K562 (cell line): ENCODE results near the gene CHRND. TPM values are rescaled to one million over a fixed set of nuclear protein-coding genes. Genes with fewer than 3 reads are reported as not detected.

Experiments used
- ATAC-seq: fragments of 200-7000 bp; cut with Tn5 transposase; 3 replicates; pipeline ENCODE4 v1.9.1; 2020; ENCODE audit warnings: moderate library complexity
- BruUV-seq: library from RNA; stranded (reverse); fragments of 400-500 nt; replicated peaks from 2 replicates; lab custom pipeline; 2021; lab: Mats Ljungman, UMichigan
- CTCF ChIA-PET: fragments of 300-600 bp; formaldehyde crosslinking; extraction: SDS; loops from one replicate; lab custom pipeline; 2021; ENCODE audit warnings: low intra/inter-chr PET ratio; lab: Yijun Ruan, JAX
- POLR2A ChIA-PET: fragments of 300-600, 350-650 bp; sonication (Branson Sonifier 250); formaldehyde crosslinking; extraction: SDS; loops from one replicate; lab custom pipeline; 2021; ENCODE audit warnings: antibody characterized with exemption, inconsistent platforms; lab: Yijun Ruan, JAX
- DNase-seq, 4 experiments: peaks; one replicate each; pipeline versions ENCODE4 v3.0.0 to v3.0.0-alpha.2; 2011 to 2018; ENCODE audit warnings: low spot score in 3 of 4, mixed read lengths in 3 of 4; ENCODE audit errors: extremely low read depth in 1 of 4
- FAIRE-seq: peaks from 2 replicates; lab custom pipeline; 2011; peaks lifted over from hg19 to GRCh38; lab: Jason Lieb, UNC
- H2AFZ ChIP-seq: 2 replicates; pipeline ENCODE4 v1.6.0; 2011; ENCODE audit warnings: low read depth, low read length, control low read depth, inconsistent platforms
- H3K27ac ChIP-seq: fragments of 200-600 bp; 3 replicates; pipeline ENCODE4 v1.8.0; 2011; ENCODE audit warnings: low read depth, mild to moderate bottlenecking, control low read depth, inconsistent platforms, low read length, moderate library complexity, mixed read lengths; ENCODE audit errors: extremely low read depth
- H3K27me3 ChIP-seq, 2 experiments: fragments of 300-600 bp in 1 of 2; 2 replicates in 1 of 2; 3 replicates in 1 of 2; pipeline versions ENCODE4 v1.6.0 to v1.8.0; 2011; ENCODE audit warnings: inconsistent platforms in 2 of 2, low read length in 2 of 2, mild to moderate bottlenecking in 1 of 2, mixed read lengths in 1 of 2, moderate library complexity in 1 of 2; ENCODE audit not compliant: control insufficient read depth in 2 of 2, insufficient read depth in 2 of 2
- H3K36me3 ChIP-seq: fragments of 300-600 bp; 3 replicates; pipeline ENCODE4 v1.8.0; 2011; ENCODE audit warnings: mild to moderate bottlenecking, low read length, inconsistent platforms; ENCODE audit not compliant: control insufficient read depth, insufficient read depth
- H3K4me1 ChIP-seq, 2 experiments: fragments of 200-600 bp in 1 of 2; replicated peaks in 1 of 2; 2 replicates in 1 of 2; 3 replicates in 1 of 2; pipeline versions ENCODE4 v1.5.1 to v1.8.0; 2011; ENCODE audit warnings: inconsistent platforms in 2 of 2, low read length in 2 of 2, mild to moderate bottlenecking in 1 of 2, mixed read lengths in 1 of 2, moderate library complexity in 1 of 2; ENCODE audit not compliant: control insufficient read depth in 2 of 2, insufficient read depth in 2 of 2
- H3K4me2 ChIP-seq: 2 replicates; pipeline ENCODE4 v1.6.1; 2011; ENCODE audit warnings: low read length, control low read depth, inconsistent platforms, mixed read lengths; ENCODE audit not compliant: insufficient read depth
- H3K4me3 ChIP-seq: fragments of 200-600 bp; sonication (generic), shearing (Covaris generic); 2 replicates; pipeline ENCODE4 v1.5.1; 2016; ENCODE audit warnings: control low read depth, inconsistent platforms
- H3K79me2 ChIP-seq: fragments of 200-600 bp; 3 replicates; pipeline ENCODE4 v1.8.0; 2011; ENCODE audit warnings: low read length, inconsistent platforms; ENCODE audit not compliant: control insufficient read depth, insufficient read depth
- H3K9ac ChIP-seq, 2 experiments: 2 replicates each; pipeline versions ENCODE4 v1.6.0 to v1.6.1; 2011; ENCODE audit warnings: low read depth in 2 of 2, low read length in 2 of 2, control low read depth in 1 of 2, inconsistent platforms in 1 of 2, mild to moderate bottlenecking in 1 of 2, mixed read lengths in 1 of 2; ENCODE audit not compliant: insufficient read depth in 1 of 2
- H3K9me1 ChIP-seq: one replicate; pipeline ENCODE4 v1.6.0; 2011; ENCODE audit warnings: inconsistent platforms, mild to moderate bottlenecking, low read length, moderate library complexity; ENCODE audit not compliant: control insufficient read depth, insufficient read depth
- H3K9me3 ChIP-seq: replicated peaks from 2 replicates; pipeline ENCODE4 v1.5.1; 2011; ENCODE audit warnings: low read depth, low read length, inconsistent platforms; ENCODE audit not compliant: control insufficient read depth, insufficient read depth
- H4K20me1 ChIP-seq: replicated peaks from 2 replicates; pipeline ENCODE4 v1.6.1; 2011; ENCODE audit warnings: low read length, inconsistent platforms, mixed read lengths; ENCODE audit not compliant: control insufficient read depth, insufficient read depth
- KLF13 ChIP-seq: fragments of 450-650 bp; IDR thresholded peaks from 2 replicates; pipeline ENCODE4 v1.6.1; 2016; ENCODE audit warnings: missing genetic modification characterization, low read depth, mild to moderate bottlenecking, missing compliant biosample characterization, moderate library complexity, borderline replicate concordance
- PHB2 ChIP-seq: fragments of 450-650 bp; IDR thresholded peaks from 2 replicates; pipeline ENCODE4 v1.6.1; 2017; ENCODE audit warnings: low read depth
- POLR3G ChIP-seq: IDR thresholded peaks from 2 replicates; pipeline ENCODE4 v1.6.1; 2011; ENCODE audit not compliant: insufficient read length, insufficient replicate concordance; ENCODE audit errors: extremely low read depth
- PTTG1 ChIP-seq: fragments of 450-650 bp; IDR thresholded peaks from 2 replicates; pipeline ENCODE4 v1.6.1; 2016; ENCODE audit warnings: low read depth, mild to moderate bottlenecking, missing genetic modification characterization, missing compliant biosample characterization
- SRSF3 ChIP-seq: fragments of 200-400 bp; formaldehyde crosslinking; IDR thresholded peaks from 2 replicates; pipeline ENCODE4 v1.6.1; 2016; ENCODE audit warnings: mild to moderate bottlenecking, low read length, moderate library complexity; ENCODE audit not compliant: insufficient read depth
- ZNF232 ChIP-seq: sonication (generic); formaldehyde crosslinking; IDR thresholded peaks from 2 replicates; pipeline ENCODE4 v1.8.0; 2022; ENCODE audit warnings: mild to moderate bottlenecking, missing genetic modification reagents
- ZNF696 ChIP-seq: fragments of 250-450 bp; sonication (Bioruptor Pico); conservative IDR thresholded peaks from 2 replicates; pipeline ENCODE4 v1.4.0; 2020; ENCODE audit warnings: mild to moderate bottlenecking, moderate library complexity
- WGBS: fragments of 100-300 bp; shearing (Covaris generic); methylation state at CpG from one replicate; pipeline ENCODE4 v1.1.6; 2016; ENCODE audit warnings: low coverage, mixed read lengths; ENCODE audit not compliant: insufficient coverage; ENCODE audit errors: missing lambda C conversion rate; 5-methylcytosine and 5-hydroxymethylcytosine counted together
- in situ Hi-C: fragments of 300-500 bp; cut with MboI; formaldehyde crosslinking; loops from 4 replicates; pipeline ENCODE4 v1.15.0; 2018; ENCODE audit warnings: inconsistent platforms, mixed read lengths
- intact Hi-C: fragments of 100-400 bp; cut with micrococcal nuclease; formaldehyde crosslinking; loops from 2 replicates; pipeline ENCODE4 v1.14.2; 2022
- polyA plus RNA-seq, 8 experiments: library from polyadenylated mRNA; depleted of rRNA in 4 of 8; stranded (reverse) in 5 of 8; unstranded in 3 of 8; fragments of >200 nt; fragmentation: Nextera tagmentation in 2 of 8; fragmentation: Illumina TruSeq in 1 of 8; extraction: Ambion mirVana in 2 of 8; extraction: Trizol in 1 of 8; gene quantifications; 2 replicates each; pipeline versions ENCODE4 v1.2.1 to v1.2.3, GENCODE V29; 2011 to 2014; ENCODE audit warnings: inconsistent platforms in 1 of 8, missing spikeins in 1 of 8
- total RNA-seq, 7 experiments: library from RNA; depleted of rRNA in 6 of 7; stranded (reverse); fragments of >200 nt in 6 of 7; fragmentation: Illumina TruSeq in 2 of 7; extraction: Trizol in 2 of 7; gene quantifications; 2 replicates each; pipeline versions ENCODE4 v1.2.1 to v1.2.3, GENCODE V29; 2011 to 2021; ENCODE audit warnings: low replicate concordance in 1 of 7
- TF ChIP-seq, protein P1 (sequence below): fragments of 250-450 bp; sonication (Bioruptor Pico); IDR thresholded peaks from 2 replicates; pipeline ENCODE4 v1.4.0; 2020
- TF ChIP-seq, protein P2 (sequence below): fragments of 250-450 bp; sonication (Bioruptor Pico); IDR thresholded peaks from 2 replicates; pipeline ENCODE4 v1.9.0; 2021; ENCODE audit warnings: mild to moderate bottlenecking, inconsistent platforms

Gene CHRND
- total and polyA plus RNA-seq, 9 of the 15 experiments (the other 6 are each of a cell fraction or from before 2014, with no cell fraction given) = not detected

DNA sequence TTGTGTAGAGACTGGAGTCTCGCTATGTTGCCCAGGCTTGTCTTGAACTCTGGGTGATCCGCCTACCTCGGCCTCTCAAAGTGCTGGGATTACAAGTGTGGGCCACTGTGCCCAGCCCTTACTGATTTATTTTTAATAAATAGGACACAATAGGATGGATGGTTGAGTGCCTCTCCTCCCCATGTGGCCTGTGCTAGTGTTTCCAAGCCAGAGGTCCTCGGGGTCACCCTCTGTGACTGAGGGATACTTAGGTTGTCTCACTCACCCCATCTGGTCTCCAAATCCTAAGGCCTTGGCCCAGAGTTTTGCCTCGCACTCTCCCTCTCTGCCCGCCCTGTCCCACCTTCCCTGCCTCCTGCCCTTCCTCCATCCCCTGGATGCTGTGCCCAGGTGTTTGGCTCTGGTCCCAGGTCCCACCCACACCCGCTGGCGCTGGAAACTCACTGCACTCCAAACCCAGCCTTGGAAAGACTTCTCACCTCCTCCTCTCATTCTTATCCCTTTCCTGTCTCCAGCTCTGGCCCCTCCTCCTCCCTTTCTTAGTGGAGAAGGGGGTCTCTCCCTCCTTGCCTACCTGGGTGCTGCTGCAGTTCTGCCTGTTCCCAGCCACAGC lies 33.6 kb upstream of the CHRND start:
- no peaks in the 10 kb centered on the region for H4K20me1 ChIP-seq
- 4% methylated on average over 8 of the region's 8 CpGs for WGBS
- TF ChIP-seq ZNF232 (no peak), SRSF3 (no peak), PTTG1 (tag) (no peak), ZNF696 (CRISPR knock-in tag) (no peak), KLF13 (tag) (no peak), PHB2 (no peak), POLR3G (no peak)
- TF ChIP-seq, protein P1, sequence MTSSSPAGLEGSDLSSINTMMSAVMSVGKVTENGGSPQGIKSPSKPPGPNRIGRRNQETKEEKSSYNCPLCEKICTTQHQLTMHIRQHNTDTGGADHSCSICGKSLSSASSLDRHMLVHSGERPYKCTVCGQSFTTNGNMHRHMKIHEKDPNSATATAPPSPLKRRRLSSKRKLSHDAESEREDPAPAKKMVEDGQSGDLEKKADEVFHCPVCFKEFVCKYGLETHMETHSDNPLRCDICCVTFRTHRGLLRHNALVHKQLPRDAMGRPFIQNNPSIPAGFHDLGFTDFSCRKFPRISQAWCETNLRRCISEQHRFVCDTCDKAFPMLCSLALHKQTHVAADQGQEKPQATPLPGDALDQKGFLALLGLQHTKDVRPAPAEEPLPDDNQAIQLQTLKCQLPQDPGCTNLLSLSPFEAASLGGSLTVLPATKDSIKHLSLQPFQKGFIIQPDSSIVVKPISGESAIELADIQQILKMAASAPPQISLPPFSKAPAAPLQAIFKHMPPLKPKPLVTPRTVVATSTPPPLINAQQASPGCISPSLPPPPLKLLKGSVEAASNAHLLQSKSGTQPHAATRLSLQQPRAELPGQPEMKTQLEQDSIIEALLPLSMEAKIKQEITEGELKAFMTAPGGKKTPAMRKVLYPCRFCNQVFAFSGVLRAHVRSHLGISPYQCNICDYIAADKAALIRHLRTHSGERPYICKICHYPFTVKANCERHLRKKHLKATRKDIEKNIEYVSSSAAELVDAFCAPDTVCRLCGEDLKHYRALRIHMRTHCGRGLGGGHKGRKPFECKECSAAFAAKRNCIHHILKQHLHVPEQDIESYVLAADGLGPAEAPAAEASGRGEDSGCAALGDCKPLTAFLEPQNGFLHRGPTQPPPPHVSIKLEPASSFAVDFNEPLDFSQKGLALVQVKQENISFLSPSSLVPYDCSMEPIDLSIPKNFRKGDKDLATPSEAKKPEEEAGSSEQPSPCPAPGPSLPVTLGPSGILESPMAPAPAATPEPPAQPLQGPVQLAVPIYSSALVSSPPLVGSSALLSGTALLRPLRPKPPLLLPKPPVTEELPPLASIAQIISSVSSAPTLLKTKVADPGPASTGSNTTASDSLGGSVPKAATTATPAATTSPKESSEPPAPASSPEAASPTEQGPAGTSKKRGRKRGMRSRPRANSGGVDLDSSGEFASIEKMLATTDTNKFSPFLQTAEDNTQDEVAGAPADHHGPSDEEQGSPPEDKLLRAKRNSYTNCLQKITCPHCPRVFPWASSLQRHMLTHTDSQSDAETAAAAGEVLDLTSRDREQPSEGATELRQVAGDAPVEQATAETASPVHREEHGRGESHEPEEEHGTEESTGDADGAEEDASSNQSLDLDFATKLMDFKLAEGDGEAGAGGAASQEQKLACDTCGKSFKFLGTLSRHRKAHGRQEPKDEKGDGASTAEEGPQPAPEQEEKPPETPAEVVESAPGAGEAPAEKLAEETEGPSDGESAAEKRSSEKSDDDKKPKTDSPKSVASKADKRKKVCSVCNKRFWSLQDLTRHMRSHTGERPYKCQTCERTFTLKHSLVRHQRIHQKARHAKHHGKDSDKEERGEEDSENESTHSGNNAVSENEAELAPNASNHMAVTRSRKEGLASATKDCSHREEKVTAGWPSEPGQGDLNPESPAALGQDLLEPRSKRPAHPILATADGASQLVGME = no peak
- TF ChIP-seq, protein P2, sequence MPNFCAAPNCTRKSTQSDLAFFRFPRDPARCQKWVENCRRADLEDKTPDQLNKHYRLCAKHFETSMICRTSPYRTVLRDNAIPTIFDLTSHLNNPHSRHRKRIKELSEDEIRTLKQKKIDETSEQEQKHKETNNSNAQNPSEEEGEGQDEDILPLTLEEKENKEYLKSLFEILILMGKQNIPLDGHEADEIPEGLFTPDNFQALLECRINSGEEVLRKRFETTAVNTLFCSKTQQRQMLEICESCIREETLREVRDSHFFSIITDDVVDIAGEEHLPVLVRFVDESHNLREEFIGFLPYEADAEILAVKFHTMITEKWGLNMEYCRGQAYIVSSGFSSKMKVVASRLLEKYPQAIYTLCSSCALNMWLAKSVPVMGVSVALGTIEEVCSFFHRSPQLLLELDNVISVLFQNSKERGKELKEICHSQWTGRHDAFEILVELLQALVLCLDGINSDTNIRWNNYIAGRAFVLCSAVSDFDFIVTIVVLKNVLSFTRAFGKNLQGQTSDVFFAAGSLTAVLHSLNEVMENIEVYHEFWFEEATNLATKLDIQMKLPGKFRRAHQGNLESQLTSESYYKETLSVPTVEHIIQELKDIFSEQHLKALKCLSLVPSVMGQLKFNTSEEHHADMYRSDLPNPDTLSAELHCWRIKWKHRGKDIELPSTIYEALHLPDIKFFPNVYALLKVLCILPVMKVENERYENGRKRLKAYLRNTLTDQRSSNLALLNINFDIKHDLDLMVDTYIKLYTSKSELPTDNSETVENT = no peak
- no peaks in the 10 kb centered on the region for H3K9me1 ChIP-seq
- no peak for FAIRE-seq
- H3K36me3 ChIP-seq = no peaks in the 10 kb centered on the region
- H3K9me3 ChIP-seq = no peaks in the 10 kb centered on the region
- ChIA-PET POLR2A (no interaction called here), CTCF (no interaction called here)
- no peak overlapping the region for H2AFZ ChIP-seq
- ATAC-seq = no peak
- H3K4me2 ChIP-seq = no peak overlapping the region
- intact Hi-C loops = no loop called here
- no peak for DNase-seq
- no TSS peak for BruUV-seq
- no peak overlapping the region for H3K9ac ChIP-seq
- H3K4me1 ChIP-seq = no peaks in the 10 kb centered on the region
- H3K27me3 ChIP-seq = peaks cover 0 to 33% of the 10 kb centered on the region in 2 experiments; a peak in 2 of 5 replicates
- H3K27ac ChIP-seq = no peak overlapping the region
- in situ Hi-C loops = no loop called here
- H3K79me2 ChIP-seq = no peaks in the 10 kb centered on the region
- no peak overlapping the region for H3K4me3 ChIP-seq
